ENCODE data around the gene NAP1L4.
A peak's percentile ranks its signal among the peaks of the same experiment; 100 is the strongest.

The NAP1L4 gene

GRCh38 chr11:2934021-2934550, 58.0 kb downstream of the NAP1L4 start:
- TF ChIP-seq, protein P1, sequence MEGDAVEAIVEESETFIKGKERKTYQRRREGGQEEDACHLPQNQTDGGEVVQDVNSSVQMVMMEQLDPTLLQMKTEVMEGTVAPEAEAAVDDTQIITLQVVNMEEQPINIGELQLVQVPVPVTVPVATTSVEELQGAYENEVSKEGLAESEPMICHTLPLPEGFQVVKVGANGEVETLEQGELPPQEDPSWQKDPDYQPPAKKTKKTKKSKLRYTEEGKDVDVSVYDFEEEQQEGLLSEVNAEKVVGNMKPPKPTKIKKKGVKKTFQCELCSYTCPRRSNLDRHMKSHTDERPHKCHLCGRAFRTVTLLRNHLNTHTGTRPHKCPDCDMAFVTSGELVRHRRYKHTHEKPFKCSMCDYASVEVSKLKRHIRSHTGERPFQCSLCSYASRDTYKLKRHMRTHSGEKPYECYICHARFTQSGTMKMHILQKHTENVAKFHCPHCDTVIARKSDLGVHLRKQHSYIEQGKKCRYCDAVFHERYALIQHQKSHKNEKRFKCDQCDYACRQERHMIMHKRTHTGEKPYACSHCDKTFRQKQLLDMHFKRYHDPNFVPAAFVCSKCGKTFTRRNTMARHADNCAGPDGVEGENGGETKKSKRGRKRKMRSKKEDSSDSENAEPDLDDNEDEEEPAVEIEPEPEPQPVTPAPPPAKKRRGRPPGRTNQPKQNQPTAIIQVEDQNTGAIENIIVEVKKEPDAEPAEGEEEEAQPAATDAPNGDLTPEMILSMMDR (IDR thresholded peaks at IDR 0.05; ENCODE audit: low read length), result no peak
- no peak for TF ChIP-seq EZH2 (optimal IDR thresholded peaks at IDR 0.05; ENCODE audit: low read depth, low read length)
- no peak for TF ChIP-seq EZH2phosphoT487 (IDR thresholded peaks at IDR 0.05; ENCODE audit: low read length)

DNA sequence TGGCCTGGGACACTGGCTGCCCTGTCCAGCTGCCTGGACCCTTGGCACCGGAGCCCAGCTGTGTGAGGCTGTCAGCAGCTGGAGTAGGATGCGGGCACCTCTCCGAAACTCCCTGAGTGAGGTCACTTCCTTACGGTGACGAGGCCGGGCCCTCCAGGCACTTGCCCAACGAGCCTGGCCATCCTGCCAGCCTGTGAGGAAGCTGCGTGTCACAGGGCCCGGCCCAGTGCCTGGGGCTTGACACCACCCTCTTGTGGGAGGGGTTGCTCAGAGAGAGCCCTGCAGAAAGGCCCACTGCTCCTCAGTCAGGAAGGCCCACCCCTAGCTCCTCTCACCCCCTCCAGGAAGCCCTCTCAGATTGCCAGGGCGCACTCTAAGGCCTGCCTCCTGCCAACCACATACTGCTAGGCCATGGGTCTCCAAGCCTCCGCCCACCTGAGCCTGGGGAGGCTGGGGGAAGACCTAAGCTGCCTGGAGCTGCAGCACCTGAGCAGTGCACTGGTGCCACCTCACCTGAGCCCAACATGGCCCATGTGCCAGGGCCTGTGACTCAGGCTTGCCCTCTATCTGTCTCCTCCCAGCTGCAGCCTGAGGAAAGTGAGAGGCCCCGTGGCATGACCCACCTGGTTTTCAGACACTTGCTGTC, 58.6 kb downstream of the NAP1L4 start:
- H3K9ac ChIP-seq (ENCODE audit: low read length), result peak overlapping the region; percentile 50
- DNase-seq, result peak; percentile 87

More at GRCh38 chr11:2934021-2934550, 58.0 kb downstream of the NAP1L4 start:
- Histone ChIP-seq H2AFZ (ENCODE audit: low read length) (peak overlapping the region; percentile 62; the same call in 1 of the 2 replicates), H3K36me3 (replicated peaks; ENCODE audit: insufficient read depth, low read length) (no peaks in the 10 kb centered on the region), H3K27ac (ENCODE audit: low read length) (peak overlapping the region; percentile 81), H3K4me2 (ENCODE audit: low read depth, low read length) (peak overlapping the region; percentile 31), H3K9me2 (replicated peaks; ENCODE audit: insufficient read depth, low read length) (no peaks in the 10 kb centered on the region), H4K20me1 (ENCODE audit: insufficient read depth, low read length) (no peaks in the 10 kb centered on the region), H3K9me3 (replicated peaks; ENCODE audit: insufficient read depth, low read length) (no peaks in the 10 kb centered on the region), H3K79me2 (ENCODE audit: low read length) (no peaks in the 10 kb centered on the region), H3K27me3 (replicated peaks; ENCODE audit: insufficient read depth, low read length) (peaks cover 10% of the 10 kb centered on the region), H3K9ac (ENCODE audit: low read length) (peak overlapping the region; percentile 50), H3F3A (ENCODE audit: insufficient read depth, low read length) (peaks cover 21% of the 10 kb centered on the region), H3K4me3 (ENCODE audit: low read length) (no peak overlapping the region), H3K4me1 (ENCODE audit: low read length) (peaks cover 19% of the 10 kb centered on the region)
- DNase-seq, result no peak

GRCh38 chr11:2932850-2933251, 59.3 kb downstream of the NAP1L4 start:
- Histone ChIP-seq H3K27ac (ENCODE audit: low read length) (peak overlapping the region; percentile 81; the same call in 1 of the 2 replicates), H3K9me3 (replicated peaks; ENCODE audit: insufficient read depth, low read length) (no peaks in the 10 kb centered on the region), H3K9me2 (replicated peaks; ENCODE audit: insufficient read depth, low read length) (no peaks in the 10 kb centered on the region), H3K36me3 (replicated peaks; ENCODE audit: insufficient read depth, low read length) (no peaks in the 10 kb centered on the region), H3K79me2 (ENCODE audit: low read length) (no peaks in the 10 kb centered on the region), H4K20me1 (ENCODE audit: insufficient read depth, low read length) (no peaks in the 10 kb centered on the region), H3K4me1 (ENCODE audit: low read length) (peaks cover 19% of the 10 kb centered on the region), H3K4me2 (ENCODE audit: low read depth, low read length) (peak overlapping the region; percentile 31), H3K27me3 (replicated peaks; ENCODE audit: insufficient read depth, low read length) (peaks cover 22% of the 10 kb centered on the region), H3K4me3 (ENCODE audit: low read length) (no peak overlapping the region), H3F3A (ENCODE audit: insufficient read depth, low read length) (peaks cover 21% of the 10 kb centered on the region), H3K9ac (ENCODE audit: low read length) (peak overlapping the region; percentile 28; the same call in 1 of the 2 replicates), H2AFZ (ENCODE audit: low read length) (no peak overlapping the region)
- TF ChIP-seq, protein P1 (IDR thresholded peaks at IDR 0.05; ENCODE audit: low read length), result no peak
- no peak for TF ChIP-seq EZH2 (optimal IDR thresholded peaks at IDR 0.05; ENCODE audit: low read depth, low read length)
- no peak for TF ChIP-seq EZH2phosphoT487 (IDR thresholded peaks at IDR 0.05; ENCODE audit: low read length)
- no peak for DNase-seq

More for the DNA sequence above, 58.6 kb downstream of the NAP1L4 start:
- Histone ChIP-seq H3K27me3 (replicated peaks; ENCODE audit: insufficient read depth, low read length) (peaks cover 15% of the 10 kb centered on the region), H2AFZ (ENCODE audit: low read length) (peak overlapping the region; percentile 62; the same call in 1 of the 2 replicates), H3K4me2 (ENCODE audit: low read depth, low read length) (peak overlapping the region; percentile 31), H3K36me3 (replicated peaks; ENCODE audit: insufficient read depth, low read length) (no peaks in the 10 kb centered on the region), H3K27ac (ENCODE audit: low read length) (peak overlapping the region; percentile 81), H3K79me2 (ENCODE audit: low read length) (no peaks in the 10 kb centered on the region), H3F3A (ENCODE audit: insufficient read depth, low read length) (peaks cover 21% of the 10 kb centered on the region), H3K4me3 (ENCODE audit: low read length) (no peak overlapping the region), H3K9me3 (replicated peaks; ENCODE audit: insufficient read depth, low read length) (no peaks in the 10 kb centered on the region), H4K20me1 (ENCODE audit: insufficient read depth, low read length) (no peaks in the 10 kb centered on the region), H3K9me2 (replicated peaks; ENCODE audit: insufficient read depth, low read length) (no peaks in the 10 kb centered on the region), H3K4me1 (ENCODE audit: low read length) (peaks cover 19% of the 10 kb centered on the region)
- no peak for TF ChIP-seq EZH2phosphoT487 (IDR thresholded peaks at IDR 0.05; ENCODE audit: low read length)
- TF ChIP-seq, protein P1 (IDR thresholded peaks at IDR 0.05; ENCODE audit: low read length), result peak; percentile 20
